HG03378 (cell line): ENCODE data around the gene EPN3.

Source experiments
- ATAC-seq: cut with Tn5 transposase; IDR thresholded peaks from one replicate; pipeline ENCODE4 v1.9.1; 2021; ENCODE audit warnings: mild to moderate bottlenecking, moderate library complexity; ENCODE audit not compliant: unreplicated experiment

The EPN3 gene

DNA sequence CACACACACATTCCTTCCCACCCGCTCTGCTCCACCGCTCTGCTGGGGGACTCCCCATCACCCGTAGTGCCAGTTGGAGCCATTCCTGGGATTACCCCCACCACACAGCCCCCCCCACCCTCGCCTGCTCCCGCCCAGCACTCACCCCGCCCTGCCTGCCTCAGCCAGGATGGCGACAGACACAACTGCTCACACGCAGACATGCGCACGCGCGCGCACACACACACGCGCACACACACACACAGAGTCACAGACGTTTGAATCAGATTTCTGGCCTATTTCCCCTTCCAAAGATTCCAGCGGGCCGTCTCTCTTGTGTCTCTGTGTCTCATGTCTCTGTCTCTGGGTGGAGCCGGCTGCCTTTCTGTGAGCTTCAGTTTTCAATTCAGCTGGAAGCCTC lies 32.4 kb downstream of the EPN3 start:
- no peak for ATAC-seq

GRCh38 chr17:50565402-50566350 lies 33.1 kb downstream of the EPN3 start:
- ATAC-seq, result no peak

- no peak for ATAC-seq
These were observed 34.4 kb downstream of the EPN3 start for GRCh38 chr17:50566886-50567285.

DNA sequence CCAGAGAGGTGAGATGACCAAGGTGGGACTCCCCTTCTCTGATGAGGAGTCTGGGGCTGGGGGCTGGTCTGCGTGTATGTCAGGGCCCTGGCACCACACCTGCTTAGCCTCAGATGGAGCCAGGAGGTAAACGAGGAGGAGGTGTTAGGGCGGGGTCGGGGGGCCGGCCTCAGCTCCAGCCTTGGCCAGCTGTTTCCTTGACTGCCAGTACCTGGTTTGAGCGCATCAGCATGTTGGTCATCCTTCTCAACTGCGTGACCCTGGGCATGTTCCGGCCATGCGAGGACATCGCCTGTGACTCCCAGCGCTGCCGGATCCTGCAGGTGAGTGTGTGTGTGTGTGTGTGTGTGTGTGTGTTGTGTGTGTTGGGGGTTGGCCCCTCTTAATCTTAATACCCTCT lies 36.1 kb downstream of the EPN3 start:
- no peak for ATAC-seq

- no peak for ATAC-seq
These were observed 37.1 kb downstream of the EPN3 start for GRCh38 chr17:50569592-50569991.

DNA sequence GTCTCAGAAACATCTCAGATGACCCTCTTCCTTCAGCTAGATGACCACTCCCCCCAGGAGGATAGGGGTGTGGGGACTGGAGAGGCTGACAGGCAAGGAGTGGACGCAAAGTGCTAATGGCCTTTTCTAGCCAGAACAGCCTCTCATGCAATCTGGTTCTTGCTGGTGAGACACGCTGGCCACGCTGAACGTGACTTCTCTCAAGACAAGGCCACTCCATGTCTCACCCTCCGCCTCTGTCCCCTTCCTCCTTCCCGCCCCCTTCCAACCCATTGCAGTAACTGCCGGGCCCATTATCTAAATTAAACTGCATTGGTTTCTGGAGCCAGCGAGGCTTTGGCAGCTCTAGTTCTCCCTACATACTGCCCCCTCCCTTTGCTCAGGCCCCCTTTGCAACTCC lies 37.5 kb downstream of the EPN3 start:
- ATAC-seq, result no peak

DNA sequence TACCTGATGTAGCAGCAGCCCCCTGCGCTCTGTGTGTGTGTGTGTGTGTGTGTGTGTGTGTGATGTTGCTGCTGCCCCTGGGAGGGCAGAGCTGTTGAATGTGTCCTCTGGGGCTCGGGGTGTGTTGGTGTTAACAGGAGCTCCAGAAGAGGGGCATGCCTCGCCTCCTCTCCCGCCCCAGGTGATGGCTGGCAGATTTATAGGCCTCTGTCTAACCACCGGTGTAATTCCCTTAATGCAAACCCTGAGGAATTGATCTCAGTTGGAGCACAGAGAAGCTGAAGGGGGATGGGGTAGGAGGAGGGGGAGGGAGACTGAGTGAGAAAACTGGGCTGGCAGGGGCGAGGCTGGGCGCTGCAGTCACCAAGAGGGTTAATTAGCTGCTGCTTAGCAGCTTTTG lies 38.0 kb downstream of the EPN3 start:
- no peak for ATAC-seq

DNA sequence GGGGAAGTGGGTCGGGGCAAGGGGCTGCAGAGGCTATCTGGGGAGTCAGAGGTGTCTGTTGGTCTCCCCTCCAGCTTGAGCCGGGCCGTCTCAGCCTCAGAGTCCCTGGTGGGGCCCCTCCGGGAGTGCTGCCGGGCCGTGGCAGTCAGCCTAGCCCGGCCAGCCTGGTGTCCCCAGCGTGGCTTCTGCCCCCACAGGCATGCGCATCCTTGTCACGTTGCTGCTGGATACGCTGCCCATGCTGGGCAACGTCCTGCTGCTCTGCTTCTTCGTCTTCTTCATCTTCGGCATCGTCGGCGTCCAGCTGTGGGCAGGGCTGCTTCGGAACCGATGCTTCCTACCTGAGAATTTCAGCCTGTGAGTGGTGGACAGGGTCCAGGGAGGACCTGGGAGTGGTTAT lies 39.1 kb downstream of the EPN3 start:
- no peak for ATAC-seq

DNA sequence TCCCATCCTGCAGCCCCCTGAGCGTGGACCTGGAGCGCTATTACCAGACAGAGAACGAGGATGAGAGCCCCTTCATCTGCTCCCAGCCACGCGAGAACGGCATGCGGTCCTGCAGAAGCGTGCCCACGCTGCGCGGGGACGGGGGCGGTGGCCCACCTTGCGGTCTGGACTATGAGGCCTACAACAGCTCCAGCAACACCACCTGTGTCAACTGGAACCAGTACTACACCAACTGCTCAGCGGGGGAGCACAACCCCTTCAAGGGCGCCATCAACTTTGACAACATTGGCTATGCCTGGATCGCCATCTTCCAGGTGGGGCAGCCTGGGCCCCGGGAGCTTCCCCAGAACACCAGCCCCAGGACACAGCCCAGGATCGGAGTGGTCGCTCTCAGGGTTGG lies 40.0 kb downstream of the EPN3 start:
- ATAC-seq, result no peak

DNA sequence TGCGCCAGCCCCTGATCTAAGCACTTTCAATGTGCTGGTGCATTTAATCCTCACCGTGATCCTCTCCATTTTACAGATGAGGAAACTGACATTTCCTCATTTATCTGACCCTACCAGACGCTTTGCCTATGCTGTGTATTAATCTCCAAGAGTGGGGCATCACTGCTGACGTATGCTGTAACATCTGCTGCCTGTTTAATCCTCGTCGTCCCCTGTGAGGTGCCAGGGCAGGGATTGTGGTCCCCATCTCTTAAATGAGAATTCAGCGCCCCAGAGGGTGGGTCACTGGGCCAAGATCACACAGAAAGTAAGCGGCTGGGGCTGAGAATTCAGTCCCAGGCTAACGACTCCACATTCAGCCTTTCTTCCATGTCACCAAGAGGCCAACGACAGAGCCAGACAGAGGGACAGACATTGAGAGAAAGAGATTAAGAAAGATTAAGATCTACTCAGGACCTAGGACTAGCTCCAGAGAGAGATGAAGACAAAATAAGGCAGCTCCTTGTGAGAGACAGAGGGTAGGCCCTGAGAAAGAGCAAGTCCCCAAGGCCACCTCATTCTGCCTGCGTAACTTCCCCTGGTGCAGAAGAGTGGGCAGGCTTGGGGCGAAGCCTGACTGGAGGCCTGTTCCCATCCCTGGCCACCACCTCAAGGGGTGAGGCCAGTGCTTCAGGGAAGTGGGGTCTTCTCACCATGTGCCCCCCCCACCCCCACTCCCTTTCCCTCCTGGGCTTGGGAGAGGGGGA lies 41.5 kb downstream of the EPN3 start:
- no peak for ATAC-seq

GRCh38 chr17:50575581-50576210 lies 43.2 kb downstream of the EPN3 start:
- no peak for ATAC-seq

GRCh38 chr17:50576864-50577263 lies 44.3 kb downstream of the EPN3 start:
- no peak for ATAC-seq

DNA sequence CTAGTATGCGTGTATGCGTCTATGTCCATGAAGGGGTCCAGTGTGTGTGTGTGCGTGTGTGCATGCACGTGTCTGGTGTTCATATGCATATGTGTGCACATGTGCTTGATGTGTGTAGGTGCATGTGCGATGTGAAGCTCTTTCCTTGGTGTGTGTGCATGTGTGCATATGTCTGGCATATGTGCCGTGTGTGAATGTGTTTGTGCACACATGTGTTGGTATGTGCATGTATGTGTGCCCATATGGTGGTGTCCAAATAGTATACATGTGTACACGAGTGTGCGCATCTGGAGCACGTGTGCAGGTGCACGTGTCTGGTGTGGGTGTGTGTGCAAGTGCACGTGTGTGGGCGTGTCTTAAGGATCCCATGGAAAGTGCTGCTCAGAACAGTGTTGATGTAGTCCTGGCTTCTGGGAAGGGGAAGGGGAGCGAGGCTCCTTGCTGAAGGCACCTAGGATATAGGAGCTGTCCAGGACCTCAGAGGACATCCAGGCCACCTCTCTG lies 45.0 kb downstream of the EPN3 start:
- ATAC-seq, result no peak

DNA sequence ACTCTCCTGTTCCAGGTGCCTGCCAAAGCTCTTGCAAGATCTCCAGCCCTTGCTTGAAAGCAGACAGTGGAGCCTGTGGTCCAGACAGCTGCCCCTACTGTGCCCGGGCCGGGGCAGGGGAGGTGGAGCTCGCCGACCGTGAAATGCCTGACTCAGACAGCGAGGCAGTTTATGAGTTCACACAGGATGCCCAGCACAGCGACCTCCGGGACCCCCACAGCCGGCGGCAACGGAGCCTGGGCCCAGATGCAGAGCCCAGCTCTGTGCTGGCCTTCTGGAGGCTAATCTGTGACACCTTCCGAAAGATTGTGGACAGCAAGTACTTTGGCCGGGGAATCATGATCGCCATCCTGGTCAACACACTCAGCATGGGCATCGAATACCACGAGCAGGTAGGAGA lies 45.6 kb downstream of the EPN3 start:
- no peak for ATAC-seq

GRCh38 chr17:50579399-50579798 lies 46.9 kb downstream of the EPN3 start:
- no peak for ATAC-seq

DNA sequence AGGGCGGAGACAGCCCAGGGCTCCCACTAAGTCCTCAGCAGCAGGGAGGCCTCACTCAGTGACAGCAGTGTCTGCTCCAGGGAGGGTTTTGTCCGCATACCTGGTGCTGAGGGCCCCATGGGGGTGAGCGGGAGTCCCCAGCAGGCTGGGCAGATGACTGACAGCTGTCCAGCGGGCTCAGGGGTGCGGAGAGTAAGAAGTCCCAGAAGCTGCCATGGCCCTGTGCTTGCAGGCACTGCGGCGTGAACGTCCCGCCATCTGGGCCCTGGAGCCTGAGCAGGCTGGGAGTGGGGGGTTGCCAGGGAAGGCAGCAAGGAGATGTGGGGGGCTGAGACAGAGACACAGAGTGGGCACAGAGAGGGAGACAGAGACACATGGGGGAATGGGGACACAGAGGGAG lies 48.1 kb downstream of the EPN3 start:
- ATAC-seq, result no peak

DNA sequence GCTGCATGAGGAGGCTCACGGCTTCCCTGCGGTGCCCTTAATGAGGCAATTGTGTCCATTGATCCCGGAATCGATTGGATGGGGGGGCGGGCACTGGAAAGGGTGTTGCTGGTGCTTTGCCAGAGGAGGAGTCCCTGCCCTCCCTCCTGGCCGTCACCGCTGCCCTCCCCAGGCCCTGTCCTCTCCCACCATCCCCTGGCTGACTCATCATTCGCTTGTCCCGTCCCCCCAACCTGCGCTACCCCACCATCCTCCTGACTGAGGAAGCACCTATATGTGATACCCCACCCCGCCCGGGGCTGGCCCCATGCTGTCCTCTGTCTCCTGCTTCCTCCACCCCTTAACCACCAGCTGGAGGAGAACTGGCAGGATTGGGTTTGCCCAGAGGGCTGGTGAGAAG lies 48.8 kb downstream of the EPN3 start:
- no peak for ATAC-seq

DNA sequence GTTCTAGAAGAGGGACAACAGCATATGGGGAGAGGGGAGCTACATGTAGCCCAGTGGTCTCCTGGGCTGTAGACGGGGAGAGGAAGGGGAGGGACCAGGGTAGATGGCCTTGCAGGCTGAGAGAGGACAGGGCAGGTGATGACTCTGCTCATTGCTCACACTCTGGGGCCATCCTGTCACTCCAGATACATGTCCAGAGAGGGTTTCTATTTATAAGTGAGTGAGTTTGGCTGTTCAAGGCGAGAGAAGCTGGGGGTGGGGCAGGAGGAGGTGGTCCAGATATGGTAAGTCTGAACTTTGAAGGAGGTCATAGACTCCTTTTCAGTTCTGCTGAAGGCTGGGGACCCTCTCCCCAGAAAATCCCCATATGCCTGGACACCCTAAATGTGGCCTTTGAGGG lies 50.2 kb downstream of the EPN3 start:
- ATAC-seq, result no peak

GRCh38 chr17:50583641-50584040 lies 51.1 kb downstream of the EPN3 start:
- ATAC-seq, result no peak

DNA sequence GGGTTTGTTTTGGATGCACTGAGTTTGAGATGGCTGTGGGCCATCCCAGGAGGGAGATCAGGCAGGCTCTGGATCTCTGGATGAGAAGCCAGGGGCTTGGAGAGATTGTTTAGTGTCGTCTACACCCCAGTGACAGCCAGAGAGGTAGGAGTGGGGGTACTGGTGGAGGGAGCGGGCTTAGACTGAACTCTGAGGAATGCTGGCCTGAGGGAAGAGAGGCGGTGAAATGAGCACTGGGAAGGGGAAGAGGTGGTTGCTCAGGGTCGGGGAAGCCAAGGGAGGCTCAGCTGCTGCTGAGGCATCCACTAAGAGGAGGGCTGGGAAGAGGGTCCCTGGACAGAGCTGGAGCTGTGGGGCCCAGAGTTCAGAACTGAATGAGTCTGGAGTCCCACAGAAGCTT lies 51.6 kb downstream of the EPN3 start:
- no peak for ATAC-seq

GRCh38 chr17:50584749-50585148 lies 52.2 kb downstream of the EPN3 start:
- no peak for ATAC-seq

DNA sequence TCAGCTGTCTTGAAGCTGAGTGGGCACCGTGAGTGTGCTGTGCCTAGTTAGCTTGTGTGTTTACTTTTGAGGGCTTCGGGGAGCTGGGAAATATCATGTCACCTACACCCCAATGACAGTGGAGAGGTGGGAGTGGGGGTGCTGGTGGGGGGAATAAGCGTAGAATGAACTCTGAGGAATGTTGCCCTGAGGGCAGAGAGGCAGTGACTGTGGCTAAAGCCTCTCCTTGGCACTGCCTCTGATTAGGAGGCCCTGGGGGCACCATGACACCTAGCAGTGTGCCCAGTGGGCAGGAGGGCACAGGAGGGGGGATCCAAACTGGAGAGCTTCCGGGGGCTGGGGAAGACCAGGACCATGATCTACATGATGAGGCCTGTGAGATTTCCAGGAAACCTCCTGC lies 52.8 kb downstream of the EPN3 start:
- ATAC-seq, result no peak
